ENCODE measurements around the gene SMAD3.

Gene SMAD3

DNA sequence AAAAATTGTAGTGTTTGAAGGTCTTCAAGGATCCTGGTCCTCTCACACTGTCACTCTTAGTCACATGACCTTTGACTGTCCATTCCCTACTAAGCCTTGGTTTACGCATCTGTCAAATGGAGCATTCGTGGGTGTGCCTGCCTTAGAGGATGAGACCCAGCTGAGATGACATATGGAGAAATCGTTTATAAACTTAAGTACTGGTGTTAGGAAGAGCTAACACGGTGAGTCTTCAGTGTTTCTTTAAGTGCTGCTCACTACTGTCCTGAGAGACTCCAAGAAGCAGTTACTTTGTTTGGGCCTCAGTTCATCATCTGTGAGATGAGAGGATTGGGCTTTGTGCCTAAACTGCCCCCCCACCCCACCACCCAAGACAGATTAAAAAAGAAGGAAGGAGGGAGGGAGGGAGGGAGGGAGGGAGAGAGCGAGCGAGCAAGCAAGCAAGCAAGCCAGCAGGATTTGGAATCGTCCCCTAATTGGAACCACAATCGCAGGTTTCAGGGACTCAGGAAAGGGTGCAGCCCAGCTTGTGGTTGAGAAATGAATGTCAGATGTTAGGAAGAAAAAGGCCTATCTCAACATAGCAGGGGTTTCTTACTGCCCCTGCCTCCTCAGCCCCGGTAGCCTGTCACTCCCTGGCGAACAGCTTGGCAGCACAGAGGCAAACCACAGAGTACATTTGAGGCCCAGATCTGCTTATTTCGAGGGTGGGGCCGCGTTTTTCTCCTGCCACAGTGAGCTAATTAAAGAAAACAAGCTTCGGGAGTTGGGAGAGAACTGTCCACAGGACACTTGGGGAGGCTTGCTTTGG, 32.7 kb downstream of the SMAD3 start:
- DNase-seq = no peak

DNA sequence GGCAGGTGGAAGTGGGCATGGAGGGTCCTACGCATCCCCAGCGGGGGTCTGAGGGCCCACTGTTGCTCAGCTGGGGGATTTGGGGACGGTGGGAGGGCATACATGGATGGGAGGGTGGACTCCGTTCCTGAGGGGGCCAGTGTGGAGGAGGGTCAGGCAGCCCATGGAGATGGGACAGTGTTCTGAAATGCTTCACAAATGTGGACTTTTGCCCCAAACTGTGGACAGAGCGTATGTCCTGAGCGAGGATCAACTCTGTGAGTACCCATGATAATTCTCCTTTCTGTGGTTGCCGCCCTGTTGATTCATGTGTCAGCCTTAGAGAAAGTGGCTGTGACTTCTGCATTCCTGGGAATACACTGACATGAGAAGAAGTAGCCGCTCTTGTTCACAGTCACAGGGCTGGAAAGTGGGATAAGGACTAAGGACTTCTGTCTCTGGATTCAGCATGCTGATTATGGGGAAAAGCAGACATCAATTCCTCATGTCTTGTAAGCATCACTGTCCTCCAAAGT, 33.4 kb downstream of the SMAD3 start:
- no peak for DNase-seq

DNA sequence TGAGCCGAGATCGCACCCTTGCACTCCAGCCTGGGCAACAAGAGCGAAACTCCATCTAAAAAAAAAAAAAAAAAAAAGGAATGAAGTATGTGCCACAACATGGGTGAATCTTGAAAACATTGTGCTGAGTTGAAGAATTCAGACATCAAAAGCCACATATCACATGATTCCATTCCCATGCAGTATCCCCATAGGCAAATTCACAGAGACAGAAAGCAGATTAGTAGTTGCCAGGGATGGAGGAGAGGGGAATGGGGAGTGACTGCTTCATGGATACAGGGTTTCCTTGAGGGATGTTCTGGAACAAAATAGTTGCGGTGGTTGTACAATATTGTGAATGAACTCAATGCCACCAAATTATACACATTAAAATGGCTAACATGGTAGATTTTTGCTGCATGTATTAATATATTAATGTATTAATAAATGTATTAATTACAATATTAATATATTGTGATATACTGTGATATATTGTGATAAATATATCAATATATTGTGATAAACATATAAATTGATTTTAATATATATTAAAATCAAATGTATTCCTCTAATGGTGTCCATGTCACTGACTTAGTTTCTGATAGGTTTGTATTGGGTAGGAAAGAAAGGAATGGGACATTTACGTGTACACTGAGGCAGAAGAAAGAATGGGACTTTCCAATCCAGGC, 34.9 kb downstream of the SMAD3 start:
- DNase-seq = no peak

- DNase-seq = no peak
Observed at GRCh38 chr15:67100801-67101581, 35.6 kb downstream of the SMAD3 start.

DNA sequence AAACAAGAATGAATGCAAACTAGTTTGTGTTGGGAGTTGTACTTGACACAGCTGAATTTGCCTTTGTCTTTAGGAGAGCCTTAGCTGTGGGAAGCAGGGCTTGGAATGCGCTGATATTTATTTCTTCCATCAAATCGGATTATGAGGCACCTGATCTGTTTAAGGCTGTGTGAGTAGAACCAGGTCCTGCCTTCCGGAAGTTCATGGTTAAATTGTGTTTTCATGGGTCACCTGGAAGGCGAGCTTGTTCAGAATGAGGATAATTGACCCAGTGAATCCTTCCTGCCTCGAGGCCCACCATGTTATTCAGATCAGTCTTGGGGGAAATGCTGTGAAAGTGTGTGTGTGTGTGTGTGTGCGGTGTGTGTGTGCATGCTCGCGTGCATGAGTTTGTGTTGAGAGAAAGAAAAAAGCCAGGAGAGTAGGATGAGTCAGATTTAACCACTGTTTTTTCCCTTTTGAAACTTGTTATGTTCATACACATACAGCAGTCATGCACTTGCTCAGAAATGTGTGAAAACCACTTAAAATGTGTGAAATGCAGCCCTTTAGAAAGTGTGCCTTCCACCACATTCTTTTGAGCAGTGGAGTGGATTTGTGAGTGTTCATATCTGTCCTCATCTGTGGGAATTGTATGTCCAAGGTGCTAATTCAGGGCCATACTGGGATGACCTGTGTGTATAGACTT, 36.7 kb downstream of the SMAD3 start:
- no peak for DNase-seq

GRCh38 chr15:67102599-67102929, 37.2 kb downstream of the SMAD3 start:
- DNase-seq = no peak

- no peak for DNase-seq
Observed at GRCh38 chr15:67103021-67103420, 37.6 kb downstream of the SMAD3 start.

DNA sequence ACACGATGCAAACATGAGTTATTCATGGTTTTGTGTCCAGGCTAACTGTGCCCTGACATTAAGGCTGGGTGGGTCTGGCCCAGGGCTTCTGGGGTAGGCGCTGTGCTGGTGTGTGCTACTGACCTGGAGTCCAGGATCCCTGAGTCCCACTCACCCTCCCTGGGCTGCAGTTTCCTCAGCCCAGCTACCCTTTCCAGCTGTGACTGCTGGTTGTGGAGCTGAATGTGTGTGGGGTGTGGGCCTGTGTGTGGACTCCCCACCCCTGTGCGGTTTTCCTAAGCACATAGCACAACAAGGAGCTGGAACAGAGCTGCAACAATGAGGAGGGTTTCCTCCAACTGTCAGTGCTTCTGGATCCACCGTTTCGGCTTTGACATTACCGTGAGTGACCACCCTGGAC, 38.0 kb downstream of the SMAD3 start:
- DNase-seq = no peak

- DNase-seq = no peak
Observed at GRCh38 chr15:67103869-67104268, 38.5 kb downstream of the SMAD3 start.

GRCh38 chr15:67104510-67104909, 39.1 kb downstream of the SMAD3 start:
- no peak for DNase-seq

DNA sequence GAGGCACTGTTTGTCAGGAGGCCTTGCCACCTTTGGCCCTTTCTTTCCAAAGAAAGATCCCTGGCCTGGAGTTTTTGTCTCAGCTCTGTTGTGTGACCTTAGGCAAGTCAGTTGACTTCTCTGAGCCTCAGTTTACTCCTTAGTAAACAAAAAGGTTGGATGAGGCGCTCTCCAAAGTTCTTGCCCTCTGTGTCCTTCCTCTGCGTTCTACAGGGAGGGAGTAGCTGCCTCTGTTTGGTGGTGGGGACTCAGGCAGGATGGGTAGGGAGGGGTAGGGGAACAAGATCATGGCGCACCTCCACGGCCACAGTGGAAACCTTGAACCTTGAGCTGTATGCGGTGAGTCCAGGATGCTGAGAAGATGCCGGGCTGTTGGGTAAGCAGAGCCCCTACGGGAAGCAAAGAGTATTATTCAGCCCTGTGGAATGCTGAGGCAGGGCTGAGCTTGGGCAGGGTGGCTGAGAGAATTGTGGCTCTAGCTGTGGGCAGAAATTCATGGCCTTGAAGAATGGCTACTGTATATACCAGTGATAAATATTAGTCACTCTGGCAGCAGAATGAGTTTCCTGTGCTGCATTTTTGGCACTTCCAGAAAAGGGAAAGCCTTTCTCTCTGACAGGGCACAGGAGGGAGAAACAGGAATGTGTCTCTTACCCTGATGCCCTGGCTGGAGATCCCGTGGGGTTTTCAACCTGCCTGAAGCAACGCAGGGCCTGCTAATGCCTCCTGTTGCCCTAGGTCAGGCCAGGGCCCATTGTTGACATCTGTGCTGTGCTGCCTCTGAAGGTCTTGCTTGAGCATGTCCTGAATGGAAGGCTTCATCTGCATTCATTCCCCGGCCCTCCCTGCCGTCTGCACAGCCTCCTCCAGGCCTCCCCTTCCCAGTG, 39.9 kb downstream of the SMAD3 start:
- DNase-seq = no peak

GRCh38 chr15:67105991-67106763, 40.8 kb downstream of the SMAD3 start:
- no peak for DNase-seq

DNA sequence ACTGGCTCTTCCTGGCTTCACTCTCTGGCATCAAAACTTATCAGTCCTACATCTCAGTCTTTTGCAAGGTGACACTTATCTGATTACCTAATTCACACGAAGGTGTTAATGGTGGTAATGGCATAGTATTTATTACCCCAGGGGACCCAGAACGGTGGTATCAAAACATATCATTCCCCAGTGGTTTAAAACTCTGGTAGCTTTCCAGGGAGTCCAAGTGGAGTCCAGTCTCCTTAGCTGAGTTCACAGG, 41.3 kb downstream of the SMAD3 start:
- DNase-seq = no peak

DNA sequence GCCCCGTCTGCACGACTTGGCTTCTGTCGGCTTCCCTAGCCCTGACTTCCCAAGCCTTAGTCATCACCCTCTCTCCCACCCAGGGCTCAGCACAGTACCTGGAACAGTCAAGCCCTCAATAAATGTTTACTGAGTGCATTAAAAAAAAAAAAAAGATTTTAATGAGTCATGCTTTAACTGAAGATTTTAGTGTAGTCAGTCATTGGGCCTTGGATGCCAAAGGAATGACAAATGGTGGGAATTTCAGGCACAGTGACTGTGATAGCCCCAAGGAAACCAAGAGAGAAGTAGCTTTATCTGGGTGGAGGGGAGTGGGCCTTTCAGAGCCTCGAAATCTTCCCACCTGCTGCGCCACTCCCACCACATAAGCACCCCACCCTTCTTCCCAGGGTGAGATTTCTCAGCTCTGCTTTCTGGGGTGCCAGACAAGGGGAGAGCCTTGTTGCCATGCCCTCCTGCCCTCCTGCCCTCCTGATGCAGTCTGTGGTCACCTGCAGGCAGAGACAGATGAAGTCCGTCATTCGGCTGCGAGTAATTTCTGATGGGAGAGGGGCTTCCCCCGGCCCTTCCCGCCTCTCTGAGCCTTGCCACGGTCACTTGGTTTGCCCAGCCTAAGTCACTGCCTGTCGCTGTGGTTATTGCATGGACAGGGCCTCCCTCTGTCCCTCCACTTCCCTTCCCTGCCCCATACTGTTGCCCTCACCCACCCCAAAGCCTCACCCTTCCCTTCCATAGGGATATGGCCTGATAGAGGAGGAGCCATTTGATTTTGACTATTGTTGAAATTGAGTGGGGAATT, 41.8 kb downstream of the SMAD3 start:
- no peak for DNase-seq

DNA sequence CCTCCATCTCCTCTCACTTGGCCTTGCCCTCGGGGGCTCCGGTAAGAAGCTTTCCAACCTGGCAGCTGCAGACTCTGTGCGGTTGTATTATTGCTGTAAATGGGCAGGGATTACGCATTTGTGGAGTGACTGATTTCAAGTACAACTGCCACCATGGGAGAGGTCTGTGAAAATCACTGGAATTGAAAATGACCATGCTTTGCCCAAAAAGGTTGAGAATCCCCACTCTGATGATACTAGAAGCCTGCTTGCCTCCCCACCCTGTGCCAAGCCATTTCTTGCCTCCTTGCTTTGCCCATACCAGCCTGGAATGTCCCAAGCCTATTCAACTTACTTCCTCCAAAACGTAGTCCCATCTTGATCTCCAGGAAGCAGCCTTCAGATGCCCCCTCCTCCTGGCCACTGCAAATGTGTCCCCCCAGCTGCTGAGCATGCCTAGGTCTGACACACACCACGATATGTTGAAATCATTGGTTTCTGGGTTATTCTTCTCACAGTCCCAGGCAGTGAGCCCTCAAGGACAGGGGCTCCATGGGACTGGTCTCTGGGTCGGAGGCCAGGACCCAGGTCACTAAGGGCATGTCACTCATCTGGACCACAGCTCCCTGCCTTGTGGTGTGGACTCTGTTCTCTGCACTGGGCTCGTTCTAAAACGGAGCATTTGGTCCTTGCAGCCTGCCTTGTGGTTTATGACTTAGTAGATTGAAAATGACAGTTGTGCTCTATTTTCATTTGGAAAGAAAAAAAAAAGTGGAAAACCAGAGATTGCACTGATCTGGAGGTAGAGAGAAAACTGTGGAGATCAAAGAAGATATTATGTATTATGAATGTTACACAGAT, 42.9 kb downstream of the SMAD3 start:
- DNase-seq = no peak

- no peak for DNase-seq
Observed at GRCh38 chr15:67109141-67110034, 44.0 kb downstream of the SMAD3 start.

DNA sequence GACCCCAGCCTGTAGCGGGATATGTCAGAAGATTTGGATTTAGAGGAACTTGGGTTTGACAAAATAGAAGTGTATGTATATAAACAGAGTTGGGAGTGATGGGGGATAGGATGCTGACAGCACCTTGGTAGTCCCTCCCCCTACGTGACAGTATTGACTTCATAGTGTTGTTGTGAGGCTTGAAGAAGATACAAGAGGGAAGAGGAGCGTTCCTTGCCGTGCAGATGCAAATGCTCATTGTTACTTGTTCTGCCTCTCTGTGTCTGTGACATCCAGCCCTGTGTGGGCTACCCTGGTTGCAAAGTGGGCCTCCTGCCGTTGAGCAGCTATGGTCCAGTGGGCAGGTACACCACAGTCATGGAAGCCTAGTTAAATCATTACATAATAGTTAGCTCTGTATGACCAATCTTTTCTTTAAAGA, 45.0 kb downstream of the SMAD3 start:
- DNase-seq = no peak

All from NCI-H1436 (cell line).